Measurements from ENCODE around the gene CHCHD1.
"Not testable (repeated sequence)": the region's sequence is repeated elsewhere in the genome, so short reads cannot be mapped to it uniquely, and the experiment has no call there.

The CHCHD1 gene

DNA sequence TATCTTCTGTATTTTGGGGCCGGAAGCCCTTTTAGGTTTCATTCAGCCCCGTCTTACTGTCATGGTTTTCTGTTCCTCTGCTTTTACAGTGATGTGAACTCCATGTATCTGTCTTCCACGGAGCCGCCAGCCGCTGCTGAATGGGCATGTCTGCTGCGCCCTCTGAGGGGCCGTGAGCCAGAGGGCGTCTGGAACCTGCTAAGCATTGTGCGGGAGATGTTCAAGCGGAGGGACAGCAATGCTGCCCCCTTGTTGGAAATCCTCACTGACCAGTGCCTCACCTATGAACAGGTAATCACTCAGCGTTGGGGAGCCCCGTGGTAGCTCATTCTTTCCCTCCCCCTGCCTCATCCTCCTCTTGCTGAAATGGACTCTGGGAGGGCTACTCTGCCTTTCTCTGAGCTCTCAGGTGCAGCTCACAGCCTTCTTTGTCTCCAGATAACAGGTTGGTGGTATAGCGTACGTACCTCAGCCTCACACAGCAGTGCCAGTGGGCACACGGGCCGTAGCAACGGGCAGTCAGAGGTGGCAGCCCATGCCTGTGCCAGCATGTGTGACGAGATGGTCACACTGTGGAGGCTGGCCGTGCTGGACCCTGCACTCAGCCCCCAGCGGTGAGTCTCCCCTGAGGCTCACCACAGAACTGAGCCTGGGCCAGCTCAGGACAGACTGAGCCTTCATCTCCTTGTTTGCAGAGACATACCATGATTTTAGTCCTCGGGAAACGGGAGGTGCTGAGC, 9.2 kb downstream of the CHCHD1 start:
- no peak overlapping the region for H3K4me3 ChIP-seq (ENCODE audit: low read depth, low read length)

DNA sequence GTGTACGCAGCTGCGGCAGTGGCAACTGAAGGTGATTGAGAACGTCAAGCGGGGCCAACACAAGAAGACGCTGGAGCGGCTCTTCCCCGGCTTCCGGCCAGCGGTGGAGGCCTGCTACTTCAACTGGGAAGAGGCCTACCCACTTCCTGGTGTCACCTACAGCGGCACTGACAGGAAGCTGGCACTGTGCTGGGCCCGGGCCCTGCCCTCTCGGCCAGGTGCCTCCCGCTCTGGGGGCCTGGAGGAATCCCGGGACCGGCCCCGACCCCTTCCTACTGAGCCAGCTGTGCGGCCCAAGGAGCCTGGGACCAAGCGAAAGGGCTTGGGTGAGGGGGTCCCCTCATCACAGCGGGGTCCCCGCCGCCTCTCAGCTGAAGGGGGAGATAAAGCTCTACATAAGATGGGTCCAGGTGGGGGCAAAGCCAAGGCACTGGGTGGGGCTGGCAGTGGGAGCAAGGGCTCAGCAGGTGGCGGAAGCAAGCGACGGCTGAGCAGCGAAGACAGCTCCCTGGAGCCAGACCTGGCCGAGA, 10.1 kb downstream of the CHCHD1 start:
- no peak overlapping the region for H3K4me3 ChIP-seq (ENCODE audit: low read depth, low read length)

DNA sequence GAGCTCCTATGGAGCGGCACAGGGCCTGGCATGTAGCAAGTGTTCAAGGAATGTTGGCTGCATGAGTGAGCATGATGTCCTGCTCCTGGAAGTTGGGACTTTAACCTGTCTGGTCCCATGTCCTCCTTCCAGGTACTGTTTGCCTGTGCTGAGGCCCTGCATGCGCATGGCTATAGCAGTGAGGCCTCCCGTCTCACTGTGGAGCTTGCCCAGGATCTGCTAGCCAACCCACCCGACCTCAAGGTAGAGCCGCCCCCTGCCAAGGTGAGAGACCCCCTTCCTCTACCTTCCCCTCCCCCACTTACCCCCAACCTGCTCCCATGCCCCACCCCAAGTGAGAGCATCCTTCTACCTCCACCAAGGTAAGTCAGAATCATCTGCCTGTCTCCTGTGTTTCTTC, 11.6 kb downstream of the CHCHD1 start:
- no peak overlapping the region for H3K4me3 ChIP-seq (ENCODE audit: low read depth, low read length)

DNA sequence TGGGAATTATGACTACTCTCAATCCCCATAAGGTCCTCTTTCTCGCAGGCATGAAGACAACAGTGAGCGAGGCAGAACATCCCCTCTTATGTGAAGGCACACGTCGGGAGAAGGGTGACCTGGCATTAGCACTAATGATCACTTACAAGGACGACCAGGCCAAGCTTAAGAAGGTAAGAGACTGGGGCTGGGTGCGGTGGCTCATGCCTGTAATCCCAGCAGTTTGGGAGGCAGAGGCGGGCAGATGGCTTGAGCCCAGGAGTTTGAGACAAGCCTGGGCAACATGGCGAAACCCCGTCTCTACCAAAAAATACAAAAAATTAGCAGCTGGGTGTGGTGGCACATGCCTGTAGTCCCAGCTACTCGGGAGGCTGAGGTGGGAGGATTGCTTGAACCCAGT, 13.6 kb downstream of the CHCHD1 start:
- not testable (repeated sequence) for H3K4me3 ChIP-seq (ENCODE audit: low read depth, low read length)

DNA sequence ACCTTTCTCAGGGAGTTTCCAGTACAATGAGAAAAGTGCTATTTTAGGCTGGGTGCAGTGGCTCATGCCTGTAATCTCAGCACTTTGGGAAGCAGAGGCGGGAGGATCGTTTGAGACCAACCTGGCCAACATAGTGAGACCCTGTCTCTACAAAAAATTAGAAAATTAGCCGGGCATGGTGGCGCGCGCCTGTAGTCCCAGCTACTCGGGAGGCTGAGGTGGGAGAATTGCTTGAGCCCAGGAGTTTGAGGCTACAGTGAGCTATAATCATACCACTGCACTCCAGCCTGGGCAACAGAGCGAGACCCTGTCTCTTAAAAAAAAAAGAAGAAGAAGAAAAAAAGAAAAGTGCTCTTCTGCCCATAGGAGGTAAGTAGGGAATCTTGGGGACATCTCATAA, 14.2 kb downstream of the CHCHD1 start:
- H3K4me3 ChIP-seq (ENCODE audit: low read depth, low read length) = not testable (repeated sequence)

DNA sequence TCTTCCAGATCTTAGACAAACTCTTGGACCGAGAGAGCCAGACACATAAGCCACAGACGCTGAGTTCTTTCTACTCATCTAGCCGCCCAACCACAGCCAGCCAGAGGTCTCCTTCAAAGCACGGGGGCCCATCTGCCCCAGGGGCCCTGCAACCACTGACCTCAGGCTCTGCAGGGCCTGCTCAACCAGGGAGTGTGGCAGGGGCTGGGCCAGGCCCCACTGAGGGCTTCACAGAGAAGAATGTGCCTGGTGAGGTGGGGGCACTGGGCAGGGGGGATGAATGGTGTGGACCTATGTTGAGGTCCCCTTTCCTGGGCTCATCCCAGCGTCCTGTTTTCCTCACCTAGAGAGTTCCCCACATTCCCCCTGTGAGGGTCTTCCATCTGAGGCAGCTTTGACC, 14.9 kb downstream of the CHCHD1 start:
- H3K4me3 ChIP-seq (ENCODE audit: low read depth, low read length) = no peak overlapping the region

DNA sequence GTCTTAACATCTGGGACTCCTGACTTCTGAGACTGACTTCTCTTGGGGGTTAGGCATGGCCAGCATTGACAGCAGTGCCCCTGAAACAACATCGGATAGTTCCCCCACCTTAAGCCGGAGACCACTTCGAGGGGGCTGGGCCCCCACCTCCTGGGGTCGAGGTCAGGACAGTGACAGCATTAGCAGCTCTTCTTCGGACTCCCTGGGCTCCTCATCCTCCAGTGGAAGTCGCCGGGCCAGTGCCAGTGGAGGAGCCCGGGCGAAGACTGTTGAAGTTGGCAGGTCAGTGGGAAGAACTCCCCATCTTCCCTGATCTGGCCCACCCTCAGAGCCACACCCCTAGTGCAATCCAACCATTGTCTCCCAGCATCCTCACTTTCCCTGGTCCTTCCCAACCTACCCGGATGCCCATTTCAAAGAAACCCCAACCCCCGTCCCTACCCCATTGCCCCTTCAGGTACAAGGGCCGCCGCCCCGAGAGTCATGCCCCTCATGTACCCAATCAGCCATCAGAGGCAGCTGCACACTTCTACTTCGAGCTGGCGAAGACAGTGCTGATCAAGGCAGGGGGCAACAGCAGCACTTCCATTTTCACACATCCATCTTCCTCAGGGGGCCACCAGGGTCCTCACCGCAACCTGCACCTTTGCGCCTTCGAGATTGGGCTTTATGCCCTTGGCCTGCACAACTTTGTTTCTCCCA, 15.6 kb downstream of the CHCHD1 start:
- no peak overlapping the region for H3K4me3 ChIP-seq (ENCODE audit: low read depth, low read length)

DNA sequence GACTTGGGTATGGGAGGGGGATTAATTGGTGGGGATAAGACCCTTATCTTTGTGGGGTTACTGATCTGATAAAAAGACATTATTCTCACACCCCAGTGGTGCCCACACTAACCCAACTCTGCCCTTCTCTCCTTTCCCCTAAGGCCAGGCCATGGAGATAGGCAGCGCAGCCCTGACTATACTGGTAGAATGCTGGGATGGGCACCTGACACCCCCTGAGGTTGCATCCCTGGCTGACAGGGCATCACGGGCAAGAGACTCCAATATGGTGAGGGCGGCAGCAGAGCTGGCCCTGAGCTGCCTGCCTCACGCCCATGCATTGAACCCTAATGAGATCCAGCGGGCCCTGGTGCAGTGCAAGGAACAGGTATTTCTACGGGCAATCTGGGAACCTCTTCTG, 16.2 kb downstream of the CHCHD1 start:
- H3K4me3 ChIP-seq (ENCODE audit: low read depth, low read length) = no peak overlapping the region

DNA sequence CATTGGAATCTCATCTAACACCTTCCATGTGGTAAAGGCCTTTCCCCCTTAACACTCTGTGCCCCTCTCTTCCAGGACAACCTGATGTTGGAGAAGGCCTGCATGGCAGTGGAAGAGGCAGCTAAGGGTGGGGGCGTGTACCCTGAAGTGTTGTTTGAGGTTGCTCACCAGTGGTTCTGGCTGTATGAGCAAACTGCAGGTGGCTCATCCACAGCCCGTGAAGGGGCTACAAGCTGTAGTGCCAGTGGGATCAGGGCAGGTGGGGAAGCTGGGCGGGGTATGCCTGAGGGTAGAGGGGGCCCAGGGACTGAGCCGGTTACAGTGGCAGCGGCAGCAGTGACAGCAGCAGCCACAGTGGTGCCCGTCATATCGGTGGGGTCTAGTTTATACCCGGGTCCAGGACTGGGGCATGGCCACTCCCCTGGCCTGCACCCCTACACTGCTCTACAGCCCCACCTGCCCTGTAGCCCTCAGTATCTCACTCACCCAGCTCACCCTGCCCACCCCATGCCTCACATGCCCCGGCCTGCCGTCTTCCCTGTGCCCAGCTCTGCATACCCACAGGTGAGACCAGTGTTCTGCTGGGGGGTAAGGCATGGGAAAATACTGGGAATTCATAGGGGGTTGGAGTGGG, 17.2 kb downstream of the CHCHD1 start:
- H3K4me3 ChIP-seq (ENCODE audit: low read depth, low read length) = no peak overlapping the region

DNA sequence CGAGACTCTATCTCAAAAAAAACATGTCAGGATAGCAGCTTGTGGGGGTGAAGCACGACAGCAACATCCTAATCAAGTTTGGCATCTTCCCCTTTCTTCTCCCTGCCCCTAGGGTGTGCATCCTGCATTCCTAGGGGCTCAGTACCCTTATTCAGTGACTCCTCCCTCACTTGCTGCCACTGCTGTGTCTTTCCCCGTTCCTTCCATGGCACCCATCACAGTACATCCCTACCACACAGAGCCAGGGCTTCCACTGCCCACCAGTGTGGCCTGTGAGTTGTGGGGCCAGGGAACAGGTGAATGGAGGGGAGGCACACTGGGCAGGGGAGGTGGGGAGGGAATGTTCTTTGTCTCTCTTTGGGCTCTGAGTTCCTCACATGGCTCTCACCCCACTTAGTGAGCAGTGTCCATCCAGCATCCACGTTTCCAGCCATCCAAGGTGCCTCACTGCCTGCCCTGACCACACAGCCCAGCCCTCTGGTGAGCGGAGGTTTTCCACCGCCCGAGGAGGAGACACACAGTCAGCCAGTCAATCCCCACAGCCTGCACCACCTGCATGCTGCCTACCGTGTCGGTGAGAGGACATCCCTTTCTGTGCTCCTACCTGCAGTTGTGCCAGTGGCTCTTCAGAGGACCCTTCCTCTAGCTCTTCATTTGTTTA, 18.2 kb downstream of the CHCHD1 start:
- H3K4me3 ChIP-seq (ENCODE audit: low read depth, low read length) = no peak overlapping the region

DNA sequence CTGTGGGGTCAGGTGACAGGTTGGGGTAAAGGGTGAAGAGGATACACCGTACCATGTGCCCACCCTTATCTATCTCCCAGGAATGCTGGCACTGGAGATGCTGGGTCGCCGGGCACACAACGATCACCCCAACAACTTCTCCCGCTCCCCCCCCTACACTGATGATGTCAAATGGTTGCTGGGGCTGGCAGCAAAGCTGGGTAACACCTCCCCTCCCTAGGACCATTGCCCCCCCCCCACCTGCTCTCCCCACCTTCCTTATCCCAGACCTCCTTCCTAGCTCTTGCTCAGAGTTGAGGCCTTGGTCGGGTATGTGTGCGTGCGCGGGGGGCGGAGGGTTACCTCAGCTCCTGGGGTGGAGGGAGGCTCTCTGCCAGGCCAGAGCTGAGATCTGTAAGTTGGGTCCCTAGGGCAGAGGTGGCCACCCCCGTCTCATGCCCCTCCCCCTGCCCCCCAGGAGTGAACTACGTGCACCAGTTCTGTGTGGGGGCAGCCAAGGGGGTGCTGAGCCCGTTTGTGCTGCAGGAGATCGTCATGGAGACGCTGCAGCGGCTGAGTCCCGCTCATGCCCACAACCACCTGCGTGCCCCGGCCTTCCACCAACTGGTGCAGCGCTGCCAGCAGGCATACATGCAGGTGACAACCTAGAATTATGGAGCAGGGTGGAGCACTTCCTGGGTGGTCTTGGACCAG, 18.9 kb downstream of the CHCHD1 start:
- no peak overlapping the region for H3K4me3 ChIP-seq (ENCODE audit: low read depth, low read length)

DNA sequence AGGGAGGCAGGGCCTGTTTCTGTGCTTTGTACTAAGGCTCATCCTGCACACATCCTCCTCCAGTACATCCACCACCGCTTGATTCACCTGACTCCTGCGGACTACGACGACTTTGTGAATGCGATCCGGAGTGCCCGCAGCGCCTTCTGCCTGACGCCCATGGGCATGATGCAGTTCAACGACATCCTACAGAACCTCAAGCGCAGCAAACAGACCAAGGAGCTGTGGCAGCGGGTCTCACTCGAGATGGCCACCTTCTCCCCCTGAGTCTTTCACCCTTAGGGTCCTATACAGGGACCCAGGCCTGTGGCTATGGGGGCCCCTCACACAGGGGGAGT, 19.4 kb downstream of the CHCHD1 start:
- no peak overlapping the region for H3K4me3 ChIP-seq (ENCODE audit: low read depth, low read length)

DNA sequence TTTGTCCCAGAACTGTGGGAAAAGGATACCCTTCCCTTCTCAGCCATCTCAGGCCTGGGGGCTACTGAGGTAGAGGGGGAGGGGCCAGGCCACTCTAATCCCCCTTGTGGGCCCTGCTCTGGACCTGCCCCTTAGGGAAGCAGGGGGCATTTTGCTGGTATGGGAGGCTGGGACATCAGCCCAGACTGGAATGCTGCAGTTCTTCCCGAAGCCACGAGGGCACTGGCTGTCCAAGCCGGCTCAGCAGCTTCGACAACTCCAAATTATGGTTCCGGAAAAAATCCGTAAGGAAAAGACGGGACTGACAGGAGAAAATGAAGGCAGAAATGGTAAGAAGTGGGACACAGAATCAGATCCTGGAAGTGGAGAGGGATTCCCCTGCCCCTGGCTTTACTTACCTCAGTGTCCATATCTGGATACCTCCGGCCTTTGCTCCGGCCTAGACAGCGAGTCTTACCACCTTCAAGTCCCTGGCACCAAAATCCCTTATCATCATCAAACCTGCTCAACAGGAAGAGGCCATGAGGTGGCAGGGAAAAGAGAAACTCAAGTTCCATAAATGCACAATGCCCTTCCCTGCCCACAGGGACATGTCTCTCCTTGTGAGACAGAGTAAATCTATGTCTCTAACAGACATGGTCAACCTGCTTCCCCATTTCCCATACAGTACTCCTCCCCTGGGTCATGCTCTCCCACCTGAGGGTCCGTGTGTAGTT, 20.6 kb downstream of the CHCHD1 start:
- H3K4me3 ChIP-seq (ENCODE audit: low read depth, low read length) = no peak overlapping the region

DNA sequence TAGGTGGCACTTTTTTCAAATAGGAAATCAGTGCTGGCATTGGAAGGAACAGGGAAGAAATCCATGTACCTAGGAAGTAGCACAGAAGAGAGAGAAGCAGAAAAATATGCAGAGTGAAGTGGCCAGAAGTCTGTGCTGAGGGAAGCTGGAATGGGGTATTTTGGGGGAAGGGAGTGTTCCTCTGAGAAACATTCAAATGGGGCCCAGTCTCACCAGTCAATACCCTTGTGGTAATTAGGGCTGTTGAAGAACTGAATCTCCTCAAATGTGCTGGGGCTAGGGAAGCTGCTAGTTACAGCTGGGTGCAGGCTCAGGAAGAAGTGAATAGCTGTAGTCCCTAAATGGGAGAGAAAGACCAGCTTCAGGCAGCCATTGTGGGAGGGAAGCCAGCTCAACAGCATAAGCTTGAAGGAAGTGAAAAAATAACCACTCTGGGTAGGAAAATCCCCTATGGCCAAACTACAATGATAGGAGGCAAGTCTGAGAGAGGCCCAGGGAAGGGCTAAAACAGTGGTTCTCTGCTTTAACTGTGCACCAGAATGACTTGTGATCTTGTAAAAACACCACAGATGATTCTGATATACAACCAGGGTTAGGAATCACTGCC, 21.9 kb downstream of the CHCHD1 start:
- no peak overlapping the region for H3K4me3 ChIP-seq (ENCODE audit: low read depth, low read length)

DNA sequence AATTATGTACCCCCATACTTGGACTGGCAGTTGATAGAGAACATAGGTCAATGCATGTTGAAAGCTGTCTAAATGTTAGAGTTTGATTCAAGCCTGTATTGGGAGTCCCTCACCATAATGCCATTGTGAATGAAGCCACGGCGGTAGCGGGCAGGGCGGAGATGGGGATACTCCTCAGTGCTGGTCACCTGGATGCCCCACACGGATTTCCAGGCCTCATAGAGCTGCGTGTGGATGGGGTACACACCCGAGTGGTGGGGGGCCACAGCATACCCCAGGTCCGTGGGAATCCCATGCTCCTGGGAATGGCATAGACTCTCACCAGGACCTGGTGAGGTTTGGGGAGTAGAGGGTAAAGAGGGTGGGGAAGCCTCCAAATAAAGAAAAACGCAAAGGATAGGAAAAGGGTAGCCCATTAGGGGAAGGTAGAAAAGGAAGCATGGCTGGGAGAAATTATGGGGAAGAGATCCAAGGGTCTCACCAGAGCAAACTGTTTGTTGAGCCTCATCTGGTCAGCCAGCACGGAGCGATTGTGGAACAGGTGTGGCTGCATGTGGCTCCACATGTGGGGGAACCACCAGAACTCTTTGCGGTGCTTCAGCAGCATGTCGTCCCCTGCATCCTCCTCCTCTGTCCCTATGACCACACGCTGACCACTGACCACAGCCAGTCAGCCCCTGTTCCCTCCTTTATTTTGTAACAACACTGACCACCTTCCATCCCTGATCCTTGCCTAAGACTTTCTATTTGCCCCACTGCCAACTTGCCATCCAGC, 24.5 kb downstream of the CHCHD1 start:
- no peak overlapping the region for H3K4me3 ChIP-seq (ENCODE audit: low read depth, low read length)

DNA sequence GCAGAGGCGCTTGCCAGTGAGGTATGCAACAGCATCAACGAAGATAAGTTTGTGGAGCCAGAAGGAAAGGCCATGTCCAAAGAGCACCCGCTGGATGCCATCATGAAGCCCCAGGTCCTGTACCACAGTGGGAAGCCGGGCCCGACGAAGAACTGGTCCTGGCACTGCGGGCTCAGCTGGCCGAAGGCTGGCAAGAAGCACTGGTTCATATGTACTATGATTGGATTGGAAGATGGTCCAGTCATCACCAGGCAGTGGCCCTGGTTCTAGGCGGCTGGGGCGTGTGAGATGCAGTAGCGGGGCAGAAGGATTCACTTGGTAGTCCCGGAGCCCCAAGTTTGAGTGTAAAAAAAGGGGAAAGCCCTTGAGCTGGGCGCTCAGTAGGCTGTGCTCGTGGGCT, 25.6 kb downstream of the CHCHD1 start:
- H3K4me3 ChIP-seq (ENCODE audit: low read depth, low read length) = no peak overlapping the region

DNA sequence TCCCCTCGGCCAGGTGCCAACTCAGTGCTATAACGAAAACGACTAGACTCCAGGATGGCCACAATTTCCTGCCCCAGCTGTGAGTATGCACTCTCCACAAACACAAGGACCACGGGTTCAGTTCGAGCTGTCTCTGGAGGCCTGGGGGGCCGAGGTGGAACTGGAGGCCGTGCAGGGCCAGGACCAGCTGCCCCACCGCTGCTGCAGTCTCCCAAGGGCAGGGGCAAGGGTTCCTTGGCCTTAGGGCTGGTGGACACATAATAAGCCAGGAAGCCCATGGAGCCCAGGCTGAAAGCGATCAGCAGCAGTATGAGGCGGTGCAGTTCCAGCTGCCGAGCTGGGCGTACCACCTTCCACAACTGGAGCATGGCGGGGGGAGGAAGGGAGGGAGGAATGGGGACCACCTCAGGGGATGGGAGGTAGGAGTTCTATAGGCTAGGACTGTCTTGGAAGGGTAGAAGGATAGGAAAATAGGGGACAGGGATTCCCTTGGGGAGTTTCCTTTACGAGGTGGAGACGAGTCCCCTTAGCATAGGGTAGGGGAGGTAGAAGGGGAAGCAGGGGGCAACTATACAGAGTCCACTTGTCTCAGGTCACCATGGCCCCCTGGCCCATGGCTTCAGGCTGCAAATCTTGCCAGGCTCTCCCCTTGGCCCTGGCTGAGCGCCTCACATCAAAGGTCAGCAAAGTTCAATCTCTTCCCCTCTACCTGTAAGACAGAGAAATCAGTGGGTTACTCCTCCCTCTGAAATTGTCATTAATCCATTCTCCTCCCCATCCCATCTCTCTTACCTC, 26.4 kb downstream of the CHCHD1 start:
- H3K4me3 ChIP-seq (ENCODE audit: low read depth, low read length) = no peak overlapping the region

DNA sequence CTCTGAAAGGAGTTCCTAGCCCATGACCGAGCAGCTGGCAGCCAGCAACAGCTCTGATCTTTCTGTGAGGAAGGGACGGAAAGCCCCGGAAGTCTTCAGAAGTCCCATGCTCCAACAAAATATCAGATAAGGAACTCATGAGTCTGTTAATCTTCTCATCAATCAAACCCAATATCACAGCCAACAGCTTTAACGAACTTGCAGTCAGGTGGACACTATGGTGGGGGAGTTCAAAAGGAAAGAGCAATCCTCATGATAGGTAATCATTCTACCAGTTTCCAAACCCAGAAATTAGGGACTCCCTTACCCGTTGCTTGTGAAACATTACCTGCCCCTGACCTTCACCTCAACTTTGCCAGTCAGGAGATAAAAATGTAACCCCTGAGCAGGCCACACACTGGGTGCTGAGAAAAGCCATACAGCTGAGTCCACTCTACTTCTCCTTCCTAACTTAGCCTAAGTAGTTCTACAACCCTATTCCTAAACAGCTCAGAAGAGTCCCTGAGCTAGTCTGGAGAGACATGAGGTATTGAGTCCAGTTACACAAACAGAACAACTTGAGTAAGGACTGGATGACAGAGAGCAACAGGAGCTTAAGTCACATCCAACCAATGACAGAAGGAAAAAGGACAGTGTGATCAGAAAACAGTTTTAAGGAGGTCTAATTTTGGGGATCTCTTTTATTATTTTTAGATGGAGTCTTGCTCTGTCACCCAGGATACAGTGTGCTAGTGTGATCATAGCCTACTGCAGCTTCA, 27.4 kb downstream of the CHCHD1 start:
- H3K4me3 ChIP-seq (ENCODE audit: low read depth, low read length) = no peak overlapping the region
